ENCODE measurements around the gene NUMBL. TPM values are rescaled to one million over a fixed set of nuclear protein-coding genes. Genes with fewer than 3 reads are reported as not detected.
A peak's percentile ranks its signal among the peaks of the same experiment; 100 is the strongest.

The NUMBL gene
- total and polyA plus RNA-seq, 9 of the 15 experiments (the other 6 are each of a cell fraction or from before 2014, with no cell fraction given) = 0.39 to 38.6 (median 6.6) TPM

DNA sequence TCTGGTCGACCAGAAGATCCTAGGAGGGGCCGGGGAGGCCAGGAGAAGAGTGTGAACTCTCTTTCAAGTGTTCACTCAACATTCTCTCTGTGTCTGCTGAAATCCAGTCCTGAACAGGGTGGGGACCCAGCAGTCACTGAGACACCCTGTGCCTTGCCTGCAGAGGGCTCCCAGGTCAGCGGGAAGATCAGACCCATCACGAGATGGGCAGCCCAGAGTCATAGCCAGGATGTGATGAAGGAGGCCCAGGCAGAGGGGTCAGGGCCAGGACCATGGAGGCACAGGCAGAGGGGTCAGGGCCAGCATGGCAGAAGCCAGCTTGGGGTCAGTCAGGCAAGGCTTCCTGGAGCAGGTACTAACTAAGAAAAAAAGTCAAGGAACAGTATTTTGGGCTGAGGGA, 9.4 kb downstream of the NUMBL start:
- no peak overlapping the region for H3K27ac ChIP-seq (ENCODE audit: extremely low read depth, low read depth, low read length)
- H3K9me1 ChIP-seq (ENCODE audit: control insufficient read depth, insufficient read depth, low read length) = no peaks in the 10 kb centered on the region
- in situ Hi-C loops (cut with MboI) (no loop called here), intact Hi-C loops (cut with micrococcal nuclease) (no loop called here)
- BruUV-seq (replicated peaks) = no TSS peak
- POLR2A ChIA-PET = interaction anchor here (0.7 kb wide), 1 partner anchor 1145 kb away, joined by 3 read pairs; no protein-coding TSS in a partner anchor
- H3K27me3 ChIP-seq (ENCODE audit: control insufficient read depth in 2 of 2, insufficient read depth in 2 of 2, low read length in 2 of 2) = no peaks in the 10 kb centered on the region
- peaks cover 73% of the 10 kb centered on the region; the same call in 2 of the 3 replicates for H3K36me3 ChIP-seq (ENCODE audit: control insufficient read depth, insufficient read depth, low read length)
- no peaks in the 10 kb centered on the region for H4K20me1 ChIP-seq (replicated peaks; ENCODE audit: control insufficient read depth, insufficient read depth, low read length)
- peak overlapping the region in 1 of 2 experiments; percentile 20; a peak in 1 of 4 replicates for H3K9ac ChIP-seq (ENCODE audit: insufficient read depth in 1 of 2, low read depth in 2 of 2, low read length in 2 of 2)
- WGBS (ENCODE audit: insufficient coverage, low coverage, missing lambda C conversion rate) = 91% methylated on average over 4 of the region's 4 CpGs
- no peaks in the 10 kb centered on the region for H3K79me2 ChIP-seq (ENCODE audit: control insufficient read depth, insufficient read depth, low read length)
- H3K4me1 ChIP-seq (replicated peaks in 1 of 2; ENCODE audit: control insufficient read depth in 2 of 2, insufficient read depth in 2 of 2, low read length in 2 of 2) = peaks cover 0 to 7% of the 10 kb centered on the region in 2 experiments; a peak in 3 of 5 replicates
- no peak overlapping the region for H3K4me3 ChIP-seq
- H3K4me2 ChIP-seq (ENCODE audit: insufficient read depth, low read length) = no peak overlapping the region
- no peaks in the 10 kb centered on the region for H3K9me3 ChIP-seq (replicated peaks; ENCODE audit: control insufficient read depth, insufficient read depth, low read depth, low read length)
- CTCF ChIA-PET (ENCODE audit: low intra/inter-chr PET ratio) = no interaction called here
- ATAC-seq = no peak
- no peak for FAIRE-seq
- no peak overlapping the region for H2AFZ ChIP-seq (ENCODE audit: low read depth, low read length)
- no peak for DNase-seq (ENCODE audit: extremely low read depth in 1 of 4, low spot score in 3 of 4)
- TF ChIP-seq, protein P1, sequence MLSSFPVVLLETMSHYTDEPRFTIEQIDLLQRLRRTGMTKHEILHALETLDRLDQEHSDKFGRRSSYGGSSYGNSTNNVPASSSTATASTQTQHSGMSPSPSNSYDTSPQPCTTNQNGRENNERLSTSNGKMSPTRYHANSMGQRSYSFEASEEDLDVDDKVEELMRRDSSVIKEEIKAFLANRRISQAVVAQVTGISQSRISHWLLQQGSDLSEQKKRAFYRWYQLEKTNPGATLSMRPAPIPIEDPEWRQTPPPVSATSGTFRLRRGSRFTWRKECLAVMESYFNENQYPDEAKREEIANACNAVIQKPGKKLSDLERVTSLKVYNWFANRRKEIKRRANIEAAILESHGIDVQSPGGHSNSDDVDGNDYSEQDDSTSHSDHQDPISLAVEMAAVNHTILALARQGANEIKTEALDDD (IDR thresholded peaks at IDR 0.05) = no peak
- no peak for TF ChIP-seq HDAC3 (IDR thresholded peaks at IDR 0.05; ENCODE audit: borderline replicate concordance, partially characterized antibody)
- TF ChIP-seq, protein P2, sequence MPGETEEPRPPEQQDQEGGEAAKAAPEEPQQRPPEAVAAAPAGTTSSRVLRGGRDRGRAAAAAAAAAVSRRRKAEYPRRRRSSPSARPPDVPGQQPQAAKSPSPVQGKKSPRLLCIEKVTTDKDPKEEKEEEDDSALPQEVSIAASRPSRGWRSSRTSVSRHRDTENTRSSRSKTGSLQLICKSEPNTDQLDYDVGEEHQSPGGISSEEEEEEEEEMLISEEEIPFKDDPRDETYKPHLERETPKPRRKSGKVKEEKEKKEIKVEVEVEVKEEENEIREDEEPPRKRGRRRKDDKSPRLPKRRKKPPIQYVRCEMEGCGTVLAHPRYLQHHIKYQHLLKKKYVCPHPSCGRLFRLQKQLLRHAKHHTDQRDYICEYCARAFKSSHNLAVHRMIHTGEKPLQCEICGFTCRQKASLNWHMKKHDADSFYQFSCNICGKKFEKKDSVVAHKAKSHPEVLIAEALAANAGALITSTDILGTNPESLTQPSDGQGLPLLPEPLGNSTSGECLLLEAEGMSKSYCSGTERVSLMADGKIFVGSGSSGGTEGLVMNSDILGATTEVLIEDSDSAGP (CRISPR knock-in tag; IDR thresholded peaks at IDR 0.05) = no peak
- no peak for TF ChIP-seq ZNF77 (CRISPR knock-in tag; IDR thresholded peaks at IDR 0.05)
- TF ChIP-seq, protein P3, sequence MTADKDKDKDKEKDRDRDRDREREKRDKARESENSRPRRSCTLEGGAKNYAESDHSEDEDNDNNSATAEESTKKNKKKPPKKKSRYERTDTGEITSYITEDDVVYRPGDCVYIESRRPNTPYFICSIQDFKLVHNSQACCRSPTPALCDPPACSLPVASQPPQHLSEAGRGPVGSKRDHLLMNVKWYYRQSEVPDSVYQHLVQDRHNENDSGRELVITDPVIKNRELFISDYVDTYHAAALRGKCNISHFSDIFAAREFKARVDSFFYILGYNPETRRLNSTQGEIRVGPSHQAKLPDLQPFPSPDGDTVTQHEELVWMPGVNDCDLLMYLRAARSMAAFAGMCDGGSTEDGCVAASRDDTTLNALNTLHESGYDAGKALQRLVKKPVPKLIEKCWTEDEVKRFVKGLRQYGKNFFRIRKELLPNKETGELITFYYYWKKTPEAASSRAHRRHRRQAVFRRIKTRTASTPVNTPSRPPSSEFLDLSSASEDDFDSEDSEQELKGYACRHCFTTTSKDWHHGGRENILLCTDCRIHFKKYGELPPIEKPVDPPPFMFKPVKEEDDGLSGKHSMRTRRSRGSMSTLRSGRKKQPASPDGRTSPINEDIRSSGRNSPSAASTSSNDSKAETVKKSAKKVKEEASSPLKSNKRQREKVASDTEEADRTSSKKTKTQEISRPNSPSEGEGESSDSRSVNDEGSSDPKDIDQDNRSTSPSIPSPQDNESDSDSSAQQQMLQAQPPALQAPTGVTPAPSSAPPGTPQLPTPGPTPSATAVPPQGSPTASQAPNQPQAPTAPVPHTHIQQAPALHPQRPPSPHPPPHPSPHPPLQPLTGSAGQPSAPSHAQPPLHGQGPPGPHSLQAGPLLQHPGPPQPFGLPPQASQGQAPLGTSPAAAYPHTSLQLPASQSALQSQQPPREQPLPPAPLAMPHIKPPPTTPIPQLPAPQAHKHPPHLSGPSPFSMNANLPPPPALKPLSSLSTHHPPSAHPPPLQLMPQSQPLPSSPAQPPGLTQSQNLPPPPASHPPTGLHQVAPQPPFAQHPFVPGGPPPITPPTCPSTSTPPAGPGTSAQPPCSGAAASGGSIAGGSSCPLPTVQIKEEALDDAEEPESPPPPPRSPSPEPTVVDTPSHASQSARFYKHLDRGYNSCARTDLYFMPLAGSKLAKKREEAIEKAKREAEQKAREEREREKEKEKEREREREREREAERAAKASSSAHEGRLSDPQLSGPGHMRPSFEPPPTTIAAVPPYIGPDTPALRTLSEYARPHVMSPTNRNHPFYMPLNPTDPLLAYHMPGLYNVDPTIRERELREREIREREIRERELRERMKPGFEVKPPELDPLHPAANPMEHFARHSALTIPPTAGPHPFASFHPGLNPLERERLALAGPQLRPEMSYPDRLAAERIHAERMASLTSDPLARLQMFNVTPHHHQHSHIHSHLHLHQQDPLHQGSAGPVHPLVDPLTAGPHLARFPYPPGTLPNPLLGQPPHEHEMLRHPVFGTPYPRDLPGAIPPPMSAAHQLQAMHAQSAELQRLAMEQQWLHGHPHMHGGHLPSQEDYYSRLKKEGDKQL (CRISPR knock-in tag; IDR thresholded peaks at IDR 0.05; ENCODE audit: borderline replicate concordance) = no peak
- TF ChIP-seq DNMT1 (IDR thresholded peaks at IDR 0.05) = no peak
- TF ChIP-seq NFXL1 (CRISPR knock-in tag; IDR thresholded peaks at IDR 0.05) = no peak
- TF ChIP-seq, protein P4, sequence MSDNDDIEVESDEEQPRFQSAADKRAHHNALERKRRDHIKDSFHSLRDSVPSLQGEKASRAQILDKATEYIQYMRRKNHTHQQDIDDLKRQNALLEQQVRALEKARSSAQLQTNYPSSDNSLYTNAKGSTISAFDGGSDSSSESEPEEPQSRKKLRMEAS (CRISPR knock-in tag; IDR thresholded peaks at IDR 0.05) = no peak
- no peak for TF ChIP-seq CC2D1A (IDR thresholded peaks at IDR 0.05)
- no peak for TF ChIP-seq RBM39 (optimal IDR thresholded peaks at IDR 0.05; ENCODE audit: low read depth, low read length)
- no peak for TF ChIP-seq FOXK1 (CRISPR knock-in tag; IDR thresholded peaks at IDR 0.05; ENCODE audit: borderline replicate concordance)
- TF ChIP-seq, protein P5, sequence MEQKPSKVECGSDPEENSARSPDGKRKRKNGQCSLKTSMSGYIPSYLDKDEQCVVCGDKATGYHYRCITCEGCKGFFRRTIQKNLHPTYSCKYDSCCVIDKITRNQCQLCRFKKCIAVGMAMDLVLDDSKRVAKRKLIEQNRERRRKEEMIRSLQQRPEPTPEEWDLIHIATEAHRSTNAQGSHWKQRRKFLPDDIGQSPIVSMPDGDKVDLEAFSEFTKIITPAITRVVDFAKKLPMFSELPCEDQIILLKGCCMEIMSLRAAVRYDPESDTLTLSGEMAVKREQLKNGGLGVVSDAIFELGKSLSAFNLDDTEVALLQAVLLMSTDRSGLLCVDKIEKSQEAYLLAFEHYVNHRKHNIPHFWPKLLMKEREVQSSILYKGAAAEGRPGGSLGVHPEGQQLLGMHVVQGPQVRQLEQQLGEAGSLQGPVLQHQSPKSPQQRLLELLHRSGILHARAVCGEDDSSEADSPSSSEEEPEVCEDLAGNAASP (IDR thresholded peaks at IDR 0.05) = no peak

Measured in K562 (cell line).